HUES64 (cell line): ENCODE data around the gene MMD.
"Not testable (repeated sequence)": the region's sequence is repeated elsewhere in the genome, so short reads cannot be mapped to it uniquely, and the experiment has no call there.

ENCODE experiments used
- H3K27ac ChIP-seq: 2 replicates; pipeline ENCODE4 v1.7.0; 2013; ENCODE audit warnings: low read depth, low read length, inconsistent platforms
- H3K27me3 ChIP-seq: 2 replicates; pipeline ENCODE4 v1.6.1; 2013; ENCODE audit warnings: mild to moderate bottlenecking, low read length; ENCODE audit not compliant: insufficient read depth
- H3K36me3 ChIP-seq: 2 replicates; pipeline ENCODE4 v1.6.1; 2013; ENCODE audit warnings: mild to moderate bottlenecking, low read length; ENCODE audit not compliant: insufficient read depth
- H3K4me1 ChIP-seq: 2 replicates; pipeline ENCODE4 v1.6.1; 2013; ENCODE audit warnings: mild to moderate bottlenecking, low read length, moderate library complexity; ENCODE audit not compliant: insufficient read depth
- H3K4me3 ChIP-seq: 2 replicates; pipeline ENCODE4 v1.5.1; 2013; ENCODE audit warnings: mild to moderate bottlenecking, low read length, moderate library complexity
- H3K9ac ChIP-seq: 2 replicates; pipeline ENCODE4 v1.6.1; 2013; ENCODE audit warnings: mild to moderate bottlenecking, low read depth, low read length
- H3K9me3 ChIP-seq: 2 replicates; pipeline ENCODE4 v1.6.1; 2013; ENCODE audit warnings: low read depth, low read length; ENCODE audit not compliant: insufficient read depth
- WGBS: fragments of 150-250, 120-280 bp; methylation state at CpG from one replicate; pipeline ENCODE4 v1.1.7; 2013; ENCODE audit warnings: missing lambda C conversion rate; 5-methylcytosine and 5-hydroxymethylcytosine counted together

MMD gene

GRCh38 chr17:55432358-55433028, 10.9 kb upstream of the MMD start:
- Histone ChIP-seq H3K27me3 (no peaks in the 10 kb centered on the region), H3K36me3 (no peaks in the 10 kb centered on the region), H3K27ac (no peak overlapping the region), H3K4me1 (peaks cover 6% of the 10 kb centered on the region; the same call in 1 of the 2 replicates), H3K9ac (no peak overlapping the region), H3K4me3 (no peak overlapping the region), H3K9me3 (no peaks in the 10 kb centered on the region)
- 94% methylated on average over 4 of the region's 4 CpGs for WGBS

DNA sequence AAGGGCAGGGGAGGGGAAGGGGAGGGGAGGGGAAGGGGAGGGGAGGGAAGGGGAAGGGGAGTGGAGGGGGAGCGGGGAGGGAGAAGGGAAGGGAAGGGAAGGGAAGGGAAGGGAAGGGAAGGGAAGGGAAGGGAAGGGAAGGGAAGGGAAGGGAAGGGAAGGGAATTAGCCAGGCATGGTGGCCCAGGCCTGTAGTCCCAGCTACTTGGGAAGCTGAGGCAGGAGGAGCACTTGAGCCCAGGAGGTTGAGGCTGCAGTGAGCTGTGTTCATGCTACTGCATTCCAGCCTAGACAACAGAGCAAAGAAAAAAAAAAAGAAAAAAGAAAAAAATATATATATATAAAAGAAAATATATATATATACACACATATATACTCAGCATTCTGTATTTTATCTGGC, 10.3 kb upstream of the MMD start:
- WGBS: no CpG with 5 or more reads among the region's 1 CpG
- not testable (repeated sequence) for H3K4me3 ChIP-seq, H3K9ac ChIP-seq, H3K27ac ChIP-seq, H3K4me1 ChIP-seq, H3K9me3 ChIP-seq, H3K27me3 ChIP-seq, H3K36me3 ChIP-seq

DNA sequence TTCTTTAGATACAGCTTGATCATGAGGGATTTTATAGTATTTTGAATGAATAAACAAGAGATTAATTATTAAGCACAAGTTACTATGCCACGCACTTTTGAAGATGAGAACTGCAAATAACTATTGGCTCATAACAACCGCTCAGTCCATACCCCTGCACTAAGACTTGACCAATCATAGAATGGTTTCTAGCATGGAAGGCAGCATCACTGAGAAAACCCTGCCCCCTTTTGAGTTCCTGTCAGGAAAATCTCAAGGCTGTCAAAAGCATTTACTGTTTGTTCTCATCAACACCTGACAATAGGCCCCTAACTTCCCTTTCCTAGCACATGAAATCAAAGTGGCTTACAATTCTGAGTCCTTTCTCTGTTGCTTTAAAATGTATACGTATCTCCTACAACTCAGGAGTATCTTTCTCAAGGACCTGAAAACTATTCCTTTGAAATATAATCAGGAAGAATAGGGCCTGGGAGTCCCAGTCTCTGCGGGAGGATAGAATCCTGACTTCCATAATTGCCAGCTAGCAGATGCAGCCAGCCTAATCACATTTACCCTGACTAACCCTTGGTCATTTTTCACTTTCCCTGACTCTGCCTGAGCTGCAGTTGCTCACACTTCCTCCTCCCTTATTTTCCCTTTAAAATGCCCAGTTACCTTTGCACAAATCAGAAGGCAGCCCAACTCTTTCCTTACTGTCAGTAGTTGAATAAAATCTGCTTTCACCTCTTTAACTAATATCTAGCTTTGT, 9.1 kb upstream of the MMD start:
- Histone ChIP-seq H3K4me3 (no peak overlapping the region), H3K36me3 (no peaks in the 10 kb centered on the region), H3K4me1 (0 out of 2 replicates have a peak, but pooled peaks cover 2% of the 10 kb centered on the region), H3K9ac (no peak overlapping the region), H3K27me3 (no peaks in the 10 kb centered on the region), H3K9me3 (no peaks in the 10 kb centered on the region), H3K27ac (no peak overlapping the region)
- WGBS: 77% methylated on average over 4 of the region's 4 CpGs

GRCh38 chr17:55427587-55427882, 5.9 kb upstream of the MMD start:
- no peaks in the 10 kb centered on the region for H3K4me1 ChIP-seq
- no peaks in the 10 kb centered on the region for H3K27me3 ChIP-seq
- H3K4me3 ChIP-seq: no peak overlapping the region
- no peak overlapping the region for H3K27ac ChIP-seq
- H3K9ac ChIP-seq: no peak overlapping the region; the same call in 1 of the 2 replicates
- no peaks in the 10 kb centered on the region for H3K9me3 ChIP-seq
- H3K36me3 ChIP-seq: no peaks in the 10 kb centered on the region
- 96% methylated on average over 2 of the region's 2 CpGs for WGBS

GRCh38 chr17:55426851-55427586, 5.4 kb upstream of the MMD start:
- Histone ChIP-seq H3K9me3 (no peaks in the 10 kb centered on the region), H3K27me3 (no peaks in the 10 kb centered on the region), H3K9ac (no peak overlapping the region; the same call in 1 of the 2 replicates), H3K4me3 (no peak overlapping the region), H3K4me1 (peaks cover 3% of the 10 kb centered on the region; the same call in 1 of the 2 replicates), H3K36me3 (no peaks in the 10 kb centered on the region), H3K27ac (no peak overlapping the region)
- WGBS: 86% methylated on average over 2 of the region's 2 CpGs

- Histone ChIP-seq H3K27me3 (no peaks in the 10 kb centered on the region), H3K4me3 (no peak overlapping the region), H3K27ac (no peak overlapping the region), H3K9me3 (no peaks in the 10 kb centered on the region), H3K9ac (no peak overlapping the region), H3K4me1 (peaks cover 8% of the 10 kb centered on the region; the same call in 1 of the 2 replicates), H3K36me3 (no peaks in the 10 kb centered on the region)
- 78% methylated on average over 4 of the region's 4 CpGs for WGBS
These were observed 3.4 kb upstream of the MMD start for GRCh38 chr17:55424893-55425540.

GRCh38 chr17:55423535-55423934, 1.9 kb upstream of the MMD start:
- Histone ChIP-seq H3K9me3 (no peaks in the 10 kb centered on the region), H3K36me3 (peaks cover 5% of the 10 kb centered on the region), H3K4me1 (peaks cover 13% of the 10 kb centered on the region; the same call in 1 of the 2 replicates), H3K27me3 (no peaks in the 10 kb centered on the region), H3K9ac (no peak overlapping the region), H3K4me3 (no peak overlapping the region), H3K27ac (no peak overlapping the region)
- WGBS: 100% methylated on average over 3 of the region's 3 CpGs

GRCh38 chr17:55422828-55423164, 1.2 kb upstream of the MMD start:
- H3K27ac ChIP-seq, H3K4me3 ChIP-seq, H3K9ac ChIP-seq, H3K9me3 ChIP-seq, H3K36me3 ChIP-seq, H3K27me3 ChIP-seq: not testable (repeated sequence)
- peaks cover 13% of the 10 kb centered on the region; the same call in 1 of the 2 replicates for H3K4me1 ChIP-seq
- WGBS: 90% methylated on average over 6 of the region's 6 CpGs

GRCh38 chr17:55420776-55421178, 858 bp downstream of the MMD start:
- H3K4me3 ChIP-seq: peak overlapping the region; percentile 98
- no peaks in the 10 kb centered on the region for H3K27me3 ChIP-seq
- H3K27ac ChIP-seq: peak overlapping the region; percentile 87
- peak overlapping the region; percentile 86 for H3K9ac ChIP-seq
- H3K36me3 ChIP-seq: peaks cover 5% of the 10 kb centered on the region
- no peaks in the 10 kb centered on the region for H3K9me3 ChIP-seq
- WGBS: 2% methylated on average over 21 of the region's 21 CpGs
- H3K4me1 ChIP-seq: peaks cover 13% of the 10 kb centered on the region; the same call in 1 of the 2 replicates

DNA sequence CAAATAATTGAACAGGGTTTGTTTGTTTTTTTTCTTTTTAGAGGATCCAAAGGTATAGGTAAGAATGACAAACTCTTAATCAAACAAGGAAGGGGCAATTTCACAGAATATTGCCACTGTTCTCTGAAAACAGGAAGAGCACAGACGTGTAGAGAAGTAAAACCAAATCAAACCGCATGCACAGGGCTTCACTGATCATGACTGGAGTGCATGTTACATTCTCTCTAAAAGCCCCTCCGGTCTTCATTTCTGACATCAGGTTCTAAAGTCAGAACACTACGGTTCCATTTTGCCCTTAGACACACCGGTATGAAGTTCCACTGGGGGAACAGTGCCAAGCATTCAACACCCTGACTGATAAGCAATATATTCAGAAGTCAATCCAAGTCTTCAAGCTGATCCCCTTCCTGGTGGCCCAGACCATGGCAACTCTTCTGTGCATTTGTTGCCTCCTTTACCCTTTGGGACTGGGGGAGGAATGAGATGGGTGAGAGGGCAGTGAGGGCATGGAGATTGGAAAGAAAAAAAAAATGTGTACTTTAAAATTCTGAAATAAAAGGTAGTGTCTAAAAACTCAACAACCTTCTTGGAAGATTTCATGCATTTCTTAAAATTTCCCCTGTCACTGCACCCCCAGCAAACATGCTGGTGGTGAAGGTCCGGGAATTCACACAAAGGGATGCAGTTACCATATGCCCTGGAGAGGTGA, 1.4 kb downstream of the MMD start:
- H3K27me3 ChIP-seq: no peaks in the 10 kb centered on the region
- H3K36me3 ChIP-seq: peaks cover 5% of the 10 kb centered on the region
- peak overlapping the region; percentile 98 for H3K4me3 ChIP-seq
- peaks cover 13% of the 10 kb centered on the region; the same call in 1 of the 2 replicates for H3K4me1 ChIP-seq
- 70% methylated on average over 6 of the region's 6 CpGs for WGBS
- peak overlapping the region; percentile 87; the same call in 1 of the 2 replicates for H3K27ac ChIP-seq
- no peaks in the 10 kb centered on the region for H3K9me3 ChIP-seq
- H3K9ac ChIP-seq: peak overlapping the region; percentile 86
